IPS DF 4.7 (cell line): ENCODE data around the gene CDC42BPB.

Experiments
- DNase-seq: peaks from one replicate; pipeline ENCODE4 v3.0.0-alpha.2; 2013; ENCODE audit warnings: low spot score; ENCODE audit errors: extremely low read depth

Gene CDC42BPB

DNA sequence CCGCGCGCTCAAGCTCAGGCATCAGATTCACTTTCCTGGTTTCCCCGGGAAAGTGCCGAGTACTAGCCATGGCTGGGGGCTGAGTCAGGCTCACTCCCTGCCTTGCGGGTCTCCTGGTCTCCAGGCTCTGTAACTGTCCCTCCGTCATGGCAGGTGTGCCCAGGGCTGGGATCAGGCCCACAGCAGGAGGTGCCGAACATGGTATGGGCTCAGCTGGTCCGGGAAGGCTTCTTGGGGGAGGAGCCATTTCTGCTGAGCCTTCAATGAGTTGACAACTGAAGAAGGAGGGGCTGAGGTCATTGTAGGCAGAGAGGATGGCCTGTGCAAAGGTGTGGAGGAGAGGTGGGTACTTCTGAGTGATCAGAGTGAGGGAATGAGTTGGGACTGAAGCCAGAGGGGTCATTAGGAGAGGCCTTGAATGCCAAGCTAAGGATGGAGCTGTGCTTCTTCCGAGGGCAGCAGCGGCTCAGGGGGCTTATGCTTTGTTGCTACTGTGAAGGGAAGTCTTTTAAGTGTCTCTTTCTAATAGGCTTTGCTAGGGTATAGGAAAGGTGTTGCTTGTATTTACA lies 37.9 kb upstream of the CDC42BPB start:
- no peak for DNase-seq

DNA sequence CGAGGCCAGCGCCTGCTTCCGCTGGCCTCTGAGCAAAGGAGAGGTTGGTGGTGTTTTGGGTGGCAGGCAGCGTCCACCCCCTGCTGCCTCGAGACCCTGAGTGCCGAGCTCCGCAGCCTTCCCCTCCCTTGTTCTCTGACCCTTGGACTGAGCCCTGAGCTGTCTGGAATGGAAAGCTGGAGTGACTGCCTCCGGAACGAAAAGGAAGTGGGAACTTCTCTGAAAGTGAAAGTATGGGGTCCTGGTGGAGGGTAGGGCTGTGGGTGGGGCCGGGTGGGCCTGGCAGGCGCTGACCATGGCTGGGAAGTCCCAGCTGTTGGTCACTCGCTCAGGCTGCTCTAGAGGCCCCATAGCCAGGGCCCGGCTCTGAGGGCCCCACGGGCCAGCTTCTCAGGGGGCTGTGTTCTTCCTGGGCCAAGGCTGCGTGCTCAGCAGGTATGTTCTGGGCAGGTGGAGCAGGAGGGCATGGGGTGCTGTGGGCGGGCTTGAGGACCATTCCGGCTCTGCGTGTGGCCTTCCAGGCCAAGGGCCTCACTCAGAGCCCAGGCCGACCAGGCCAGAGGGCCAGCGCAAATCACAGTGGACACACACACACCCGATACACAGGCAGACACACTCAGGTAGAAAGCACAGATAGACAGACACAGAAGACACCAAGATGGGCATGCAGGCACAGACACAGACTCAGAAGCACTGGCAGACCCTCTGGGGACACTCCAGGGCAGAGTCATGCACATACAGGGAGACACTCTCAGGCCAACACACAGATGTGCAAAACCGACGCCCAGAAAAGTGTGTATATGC lies 37.3 kb upstream of the CDC42BPB start, which contains the start of gene EXOC3L4:
EXOC3L4 (plus strand) TSS at position 320 of the 804 bp plus-strand sequence. CDS start 5,495 bp downstream, outside the sequence.
- no peak for DNase-seq

DNA sequence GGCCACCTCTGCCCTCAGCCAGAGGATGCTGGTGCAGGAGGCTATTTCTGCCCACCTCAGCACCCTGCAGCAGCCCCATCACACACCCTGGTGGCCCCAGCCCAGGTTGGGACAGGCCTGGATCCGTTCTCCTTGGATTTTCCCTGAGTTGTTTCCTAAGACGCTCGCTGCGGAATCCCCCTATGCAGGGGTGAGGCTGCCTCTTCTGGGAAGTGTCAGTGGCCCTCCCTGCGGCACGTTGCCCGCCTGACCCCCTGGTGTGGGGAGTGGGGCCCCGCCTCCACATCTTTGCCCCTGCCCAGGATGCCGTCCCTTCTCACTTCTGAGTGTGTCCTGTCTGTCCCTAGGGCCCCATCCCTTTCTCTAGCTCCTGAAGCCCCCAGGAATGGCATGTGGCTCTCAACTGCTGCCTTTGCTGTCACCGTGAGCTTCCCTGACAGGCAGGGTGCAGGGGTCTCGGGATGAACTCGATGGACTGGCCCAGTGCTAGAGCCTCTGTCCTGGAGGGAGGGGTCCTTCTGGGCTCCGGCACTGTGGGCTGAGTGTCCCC lies 36.6 kb upstream of the CDC42BPB start:
- DNase-seq: no peak

DNA sequence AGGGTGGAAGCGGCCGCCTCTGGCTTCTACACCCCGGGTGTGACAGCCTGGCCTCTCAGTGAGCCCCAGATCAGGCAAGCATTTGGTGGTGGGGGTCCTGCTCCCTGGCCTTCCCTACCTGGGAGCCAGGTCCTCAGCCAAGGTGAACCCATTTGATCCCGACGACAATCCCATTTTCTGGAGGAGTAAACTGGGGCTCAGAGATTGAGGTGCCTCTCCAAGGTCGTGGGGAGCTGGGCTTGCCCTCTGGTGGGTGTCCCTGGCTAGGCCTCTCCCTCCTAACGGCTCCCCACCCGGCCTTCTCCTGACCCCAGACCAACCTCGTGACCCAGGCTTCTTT lies 34.5 kb upstream of the CDC42BPB start:
- no peak for DNase-seq

DNA sequence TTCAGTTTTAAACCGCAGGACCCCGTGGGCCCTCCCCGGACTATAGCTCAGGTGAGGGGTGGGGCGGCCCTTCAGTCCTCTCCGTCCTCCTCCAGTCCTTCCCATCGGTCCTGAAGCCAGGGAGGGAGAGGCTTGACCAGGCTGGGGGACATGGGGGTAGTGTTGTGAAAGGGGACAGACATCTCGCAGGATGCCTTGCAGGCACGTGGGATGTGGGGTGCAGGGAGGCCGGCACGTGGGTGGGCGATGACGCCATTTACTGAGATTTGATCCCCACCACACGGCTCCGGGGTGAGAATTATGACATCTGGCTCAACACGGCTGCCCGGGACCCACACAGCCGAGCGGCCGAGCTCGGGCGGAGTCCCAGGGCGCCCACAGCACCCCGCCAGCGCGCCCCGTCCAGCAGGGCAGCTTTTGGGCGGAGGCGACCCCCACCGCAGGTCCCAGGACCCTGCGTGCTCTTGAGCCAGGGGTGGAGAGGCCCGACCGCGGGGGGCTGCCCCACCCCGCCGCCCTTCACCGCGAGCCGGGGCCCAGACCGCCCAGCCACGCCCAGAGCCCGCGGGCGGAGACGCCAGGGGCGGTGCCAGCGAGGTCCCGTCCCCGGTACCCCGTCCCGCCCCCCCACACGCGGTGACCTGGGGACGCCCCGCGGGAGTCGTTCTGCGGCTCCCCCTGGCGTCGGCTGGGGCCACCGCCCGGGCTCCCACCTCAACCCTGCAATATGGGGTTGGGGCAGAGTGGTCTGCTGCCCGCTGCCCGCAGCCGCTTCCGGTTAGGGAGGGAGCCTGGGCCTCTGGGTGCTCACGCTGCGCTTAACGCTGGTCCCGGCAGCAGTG lies 33.9 kb upstream of the CDC42BPB start:
- no peak for DNase-seq

DNA sequence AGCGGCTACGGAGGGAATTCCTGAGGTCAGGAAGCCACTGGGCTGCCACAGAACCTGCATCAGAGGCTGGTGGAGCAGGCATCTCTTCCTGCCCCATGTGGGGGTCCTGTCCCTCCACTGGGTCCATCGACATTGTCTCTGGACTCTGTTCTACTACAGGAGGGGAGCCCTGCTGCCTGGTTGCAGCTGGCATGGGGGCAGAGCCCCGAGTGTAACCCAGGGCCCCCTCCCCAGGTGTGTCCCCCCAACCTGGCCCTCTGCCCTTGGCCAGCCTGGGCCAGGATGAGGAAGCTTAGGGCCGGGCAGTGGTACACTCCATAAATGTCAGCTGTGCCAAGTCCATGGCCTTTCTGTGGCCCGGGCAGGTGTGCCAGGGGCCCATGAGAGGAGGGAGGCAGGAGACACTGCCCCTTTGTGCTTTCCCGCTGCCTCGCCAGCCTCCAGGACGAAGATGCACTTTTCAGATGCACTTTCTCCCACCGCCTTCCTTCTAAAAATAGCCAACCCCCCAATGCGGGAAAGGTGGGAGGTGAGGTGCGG lies 33.2 kb upstream of the CDC42BPB start:
- DNase-seq: no peak

DNA sequence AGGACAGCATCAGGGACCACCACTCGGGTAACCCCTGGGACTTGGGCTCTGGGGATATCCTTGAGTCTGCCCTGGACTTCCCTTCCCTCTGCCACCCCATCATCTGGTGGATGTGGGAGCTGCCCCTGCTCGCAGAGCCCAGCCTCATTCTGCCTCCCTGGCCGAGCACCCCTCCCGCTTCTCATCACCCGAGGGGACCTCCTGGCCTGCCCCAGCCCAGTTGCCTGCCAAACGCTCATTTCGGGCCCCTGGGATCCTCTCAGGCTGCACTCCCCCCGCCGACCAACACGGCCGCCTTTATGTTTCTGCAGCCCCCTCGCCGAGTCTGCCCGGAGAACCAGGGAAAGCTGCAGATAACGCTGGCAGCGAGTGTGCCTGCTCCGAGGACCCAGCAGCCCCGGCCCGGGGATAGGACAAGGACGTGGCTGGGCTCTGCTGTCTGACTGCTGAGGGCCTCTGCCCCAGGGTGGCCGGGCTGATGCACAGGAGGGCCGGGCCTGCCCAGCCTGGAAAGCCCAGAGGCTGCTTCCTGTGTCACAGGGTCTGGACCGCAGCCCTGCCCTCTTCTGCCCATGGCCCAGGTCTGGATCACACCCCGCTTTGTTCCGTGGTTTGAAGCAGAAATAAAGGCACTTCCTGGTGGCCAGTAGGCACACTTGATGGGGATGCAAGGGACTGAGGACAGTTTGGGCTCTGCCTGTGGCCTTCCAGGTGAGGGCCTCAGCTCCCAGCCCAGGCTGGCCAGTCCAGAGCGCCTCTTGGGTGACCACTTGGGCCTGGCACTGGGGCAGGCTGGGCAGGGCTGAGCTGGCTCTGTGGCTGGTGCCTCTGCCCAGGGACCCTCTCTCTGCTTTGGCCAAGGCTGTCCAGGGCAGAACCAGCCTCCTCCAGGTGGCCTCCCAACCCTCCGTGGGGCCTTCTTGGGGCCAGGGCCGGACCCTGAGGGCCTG lies 32.3 kb upstream of the CDC42BPB start:
- no peak for DNase-seq

DNA sequence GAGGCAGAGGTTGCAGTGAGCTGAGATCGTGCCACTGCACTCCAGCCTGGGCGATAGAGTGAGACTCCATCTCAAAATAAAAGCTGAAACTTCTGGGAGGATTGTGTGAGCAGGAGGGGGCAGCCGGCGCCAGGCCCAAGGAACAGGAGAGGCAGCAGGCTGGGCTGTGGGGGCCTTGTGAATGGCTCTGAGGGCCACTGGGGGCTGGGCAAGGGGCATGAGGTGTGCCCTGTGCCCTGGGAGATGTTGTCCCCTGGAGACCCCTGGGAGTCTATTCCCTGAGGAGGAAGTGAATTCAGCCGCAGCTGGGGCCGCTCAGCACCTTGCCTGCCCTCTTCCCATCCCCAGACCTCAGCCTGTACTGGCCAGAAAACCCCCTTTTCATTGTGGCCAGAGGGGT lies 31.6 kb upstream of the CDC42BPB start:
- no peak for DNase-seq

DNA sequence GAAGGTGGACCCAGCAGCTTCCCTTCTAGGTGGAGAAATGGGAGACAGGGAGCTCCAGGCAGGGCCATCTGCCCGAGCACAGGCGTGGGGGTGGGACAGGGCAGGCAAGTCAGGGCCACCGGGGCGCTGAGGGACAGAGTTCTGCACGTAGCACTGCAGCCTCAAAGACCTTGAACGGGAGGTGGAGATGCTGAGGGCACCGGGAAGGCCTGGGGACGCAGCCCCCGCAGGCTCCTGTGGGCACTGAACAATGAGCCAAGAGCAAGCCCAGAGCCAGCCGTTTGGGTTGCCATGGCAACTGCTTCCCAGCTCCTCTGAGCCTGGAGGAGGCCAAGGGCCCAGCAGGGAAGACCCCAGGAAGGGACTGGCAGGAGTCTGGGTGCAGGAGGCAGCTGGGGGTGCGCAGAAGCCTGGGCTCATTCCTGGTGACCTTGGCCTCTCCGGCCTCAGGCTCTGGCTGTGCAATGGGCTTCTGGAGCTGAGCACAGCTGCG lies 30.0 kb upstream of the CDC42BPB start:
- no peak for DNase-seq

DNA sequence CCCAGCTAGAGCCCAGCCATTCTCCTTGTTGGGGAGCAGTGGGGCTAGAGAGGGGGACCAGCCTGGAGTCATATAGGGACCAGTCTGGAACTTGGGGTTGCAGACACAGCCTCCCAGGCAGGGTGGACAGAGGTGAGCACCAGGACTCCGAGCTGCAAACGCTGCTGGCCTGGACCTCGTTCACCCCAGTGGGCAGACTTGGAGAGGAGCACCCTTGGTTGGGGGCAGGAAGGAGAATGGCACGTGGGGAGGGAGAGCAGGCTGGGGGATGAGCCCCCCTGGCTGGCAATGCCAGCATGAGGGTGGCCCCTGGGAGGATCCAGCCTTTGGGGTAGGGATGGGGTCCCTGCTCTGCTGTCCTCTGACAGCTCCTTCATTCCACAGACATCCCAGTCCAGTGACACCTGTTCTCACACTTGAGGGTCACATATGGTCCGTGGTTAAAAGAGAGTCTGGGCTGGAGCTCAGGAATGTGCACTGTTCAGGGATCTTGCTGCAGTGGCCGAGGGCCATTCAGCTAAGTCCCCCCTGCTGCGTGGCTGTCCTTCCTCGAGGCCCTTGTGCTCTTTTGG lies 29.5 kb upstream of the CDC42BPB start:
- no peak for DNase-seq

DNA sequence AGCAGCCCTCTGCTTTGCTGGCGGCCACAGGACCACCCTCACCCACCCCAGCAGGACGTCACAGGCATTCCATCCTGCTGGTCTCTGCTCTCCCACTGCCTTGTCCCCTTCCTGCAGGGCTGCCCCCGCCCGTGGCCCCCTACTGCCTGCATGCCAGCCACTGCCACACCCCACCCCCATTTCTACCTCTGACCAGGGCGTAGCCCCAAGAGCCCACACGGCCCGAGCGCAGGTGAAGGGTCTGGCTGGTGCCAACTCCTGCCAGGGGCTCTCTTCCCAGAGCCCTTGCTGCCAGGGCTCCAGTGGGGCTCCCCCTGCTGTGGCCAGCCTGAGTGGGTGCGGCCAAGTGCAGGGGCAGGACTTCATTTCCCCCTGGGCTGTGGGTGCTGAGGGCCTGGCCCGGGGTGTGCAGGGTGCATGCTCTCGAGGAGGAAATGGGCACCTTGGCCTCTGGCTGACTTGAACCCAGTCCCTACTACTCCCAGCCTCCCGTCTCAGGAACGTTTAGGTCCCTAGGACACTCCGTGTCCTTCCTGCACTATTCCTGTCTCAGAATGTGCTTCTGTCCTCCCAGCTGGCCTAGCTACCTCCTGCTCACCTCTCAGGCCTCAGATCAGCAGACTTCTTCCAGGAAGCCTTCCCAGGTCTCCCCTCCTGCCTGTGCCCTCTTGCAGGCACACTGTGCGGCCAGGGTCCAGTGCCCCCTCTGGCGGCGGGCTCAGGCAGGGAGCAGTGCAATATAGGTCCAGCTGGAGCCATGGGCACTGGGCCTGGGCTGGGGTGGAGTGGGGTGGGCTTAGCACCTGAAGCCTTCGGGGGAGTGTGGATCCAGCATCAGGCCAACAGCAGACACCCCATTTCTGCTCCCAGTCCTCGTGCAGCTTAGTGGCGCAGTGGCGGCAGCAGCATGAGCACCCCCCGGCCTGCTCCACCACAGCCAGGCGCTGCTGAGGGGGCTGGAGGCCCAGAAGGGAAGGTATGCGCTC lies 28.1 kb upstream of the CDC42BPB start:
- no peak for DNase-seq

DNA sequence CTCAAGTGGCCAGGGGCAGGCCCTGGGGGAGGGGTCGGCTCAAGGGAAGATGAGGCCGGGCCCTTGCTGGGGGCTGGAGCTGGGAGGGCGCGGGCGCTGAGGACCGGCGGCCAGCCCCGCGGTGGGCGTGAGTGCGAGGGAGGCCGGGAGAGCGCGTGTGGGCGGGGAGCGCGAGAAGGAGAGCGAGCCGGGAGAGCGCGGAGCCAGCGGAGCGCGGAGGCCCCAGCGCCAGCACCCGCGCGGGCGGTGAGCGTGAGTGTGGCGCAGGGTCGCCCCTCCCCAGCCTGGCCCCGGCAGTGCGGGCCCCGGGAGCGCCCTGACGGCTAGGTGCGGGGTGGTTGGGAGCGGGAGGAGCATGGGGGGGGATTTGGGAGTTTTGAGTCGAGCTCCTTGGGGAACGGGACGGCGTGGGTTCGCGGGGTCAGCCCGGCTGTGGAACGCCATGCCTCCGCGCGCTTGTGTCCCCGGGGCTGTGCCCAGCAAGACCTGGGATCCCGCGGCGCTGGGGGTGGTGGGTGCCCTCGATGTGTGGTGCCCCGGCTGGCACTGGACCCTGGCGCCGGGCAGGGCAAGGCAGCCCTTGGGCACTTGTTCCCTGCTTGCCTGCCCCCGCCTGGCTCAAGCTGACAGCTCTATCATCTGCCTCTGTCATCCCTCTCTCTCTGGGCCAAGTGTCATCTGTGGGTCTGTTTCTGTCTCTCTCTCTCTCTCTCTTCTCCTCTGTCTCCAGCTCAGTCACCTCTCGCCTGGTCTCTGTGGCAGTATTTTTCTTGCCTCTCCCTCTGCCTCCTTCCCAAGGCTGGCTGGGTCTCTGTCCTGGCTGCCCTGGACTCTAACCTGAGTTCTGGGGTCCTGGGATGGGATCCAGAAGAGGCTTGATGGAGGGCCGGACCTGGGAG lies 26.9 kb upstream of the CDC42BPB start, which contains the start of gene LBHD2:
LBHD2 (plus strand) TSS at position 190 of the 899 bp plus-strand sequence. CDS start 1,803 bp downstream, outside the sequence.
- DNase-seq: no peak

DNA sequence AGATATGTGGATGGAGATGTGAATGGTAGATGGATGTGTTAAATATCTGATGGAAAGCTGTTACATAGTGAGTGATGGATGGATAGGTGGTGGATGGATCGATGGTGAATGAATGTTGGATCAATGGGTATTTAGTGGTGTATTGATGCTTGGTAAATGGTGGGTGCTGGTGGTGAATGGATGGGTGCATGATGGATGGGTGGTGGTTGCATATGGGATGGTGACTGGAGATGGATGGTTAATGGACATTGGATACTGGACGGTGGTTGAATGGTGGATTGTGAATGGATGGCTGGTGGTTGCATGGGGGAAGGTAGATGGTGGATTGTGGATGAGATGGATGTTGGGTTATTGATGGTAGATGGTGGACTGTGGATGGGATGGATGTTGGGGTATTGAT lies 24.6 kb upstream of the CDC42BPB start:
- no peak for DNase-seq

DNA sequence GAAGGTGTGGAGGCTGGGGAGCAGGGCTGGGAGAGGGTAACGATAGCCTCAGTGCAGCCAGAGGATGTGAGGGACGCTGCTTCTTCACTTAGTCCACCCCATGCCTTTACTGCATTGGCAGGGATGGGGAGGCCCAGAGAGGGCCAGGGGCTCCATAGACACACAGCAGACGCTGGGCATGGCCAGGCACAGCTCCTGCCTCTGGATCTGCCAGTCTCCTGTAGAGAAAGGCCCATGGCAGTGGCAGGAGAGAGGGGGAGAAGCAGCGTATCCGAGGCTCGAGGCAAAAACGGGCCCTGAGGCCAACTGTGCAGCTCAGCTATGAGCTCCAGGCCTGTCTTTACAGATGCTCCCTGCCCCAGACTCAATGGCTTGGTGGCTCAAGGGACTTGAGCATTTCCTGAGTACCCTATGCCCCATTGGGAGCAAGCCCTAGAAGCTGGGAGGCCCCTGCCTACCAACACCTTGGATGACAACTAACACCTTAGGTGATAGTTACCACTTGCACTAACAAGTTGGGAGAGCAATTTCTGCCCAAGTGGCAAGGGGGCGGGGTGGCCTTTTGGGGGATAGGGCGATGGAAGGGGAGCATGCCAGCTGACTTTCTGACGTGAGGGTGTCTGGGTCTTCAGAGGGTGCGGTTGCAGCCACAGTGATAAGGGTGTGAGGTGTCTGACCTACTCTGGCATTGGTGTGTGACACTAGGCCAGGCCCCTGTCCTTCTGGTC lies 21.7 kb upstream of the CDC42BPB start:
- no peak for DNase-seq

DNA sequence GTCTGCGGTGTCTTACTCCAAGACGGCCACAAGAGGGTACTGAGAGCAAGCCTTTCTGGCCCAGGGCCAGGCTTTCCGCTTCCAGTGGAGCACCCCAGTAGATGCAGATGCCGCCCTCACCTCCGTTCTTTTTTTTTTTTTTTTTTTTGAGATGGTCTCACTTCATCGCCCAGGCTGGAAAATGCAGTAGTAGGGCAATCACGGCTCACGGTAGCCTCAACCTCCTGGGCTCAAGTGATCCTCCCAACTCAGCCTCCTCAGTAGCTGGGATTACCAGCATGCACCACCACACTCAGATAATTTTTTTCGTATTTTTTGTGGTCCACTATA lies 21.0 kb upstream of the CDC42BPB start:
- DNase-seq: peak; percentile 75

DNA sequence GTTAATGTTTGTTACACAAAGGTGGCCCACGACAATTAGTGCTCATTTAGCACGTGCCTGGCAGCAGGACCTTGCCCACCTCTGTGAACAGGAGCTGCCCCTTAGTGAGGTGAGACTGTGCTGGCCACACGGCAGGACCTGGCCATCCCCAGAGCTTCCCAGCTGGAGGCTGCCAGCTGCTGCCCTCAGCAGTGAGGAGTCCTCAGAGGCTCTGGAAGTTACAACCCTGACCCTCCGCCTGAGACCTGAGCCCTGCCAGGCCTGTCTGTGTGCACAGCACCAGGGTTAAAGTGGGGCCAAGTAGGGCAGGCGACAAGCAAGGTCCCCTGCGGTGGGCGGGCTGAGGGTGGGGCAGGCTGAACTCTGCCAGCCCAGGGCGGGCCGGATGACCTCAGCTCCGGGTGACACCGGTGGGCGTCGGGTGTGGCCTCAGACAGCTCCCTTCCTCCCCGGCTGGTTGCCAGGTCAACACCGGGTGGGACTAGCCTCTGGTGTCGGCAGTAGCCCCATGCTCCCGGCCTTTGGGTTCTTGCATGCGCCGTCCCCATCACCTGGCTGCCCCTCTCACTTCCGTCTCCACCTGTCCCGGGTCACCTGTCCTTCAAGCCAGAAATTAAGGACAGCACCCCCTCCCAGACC lies 17.5 kb upstream of the CDC42BPB start:
- no peak for DNase-seq
